MCF 10A (cell line): ENCODE results near the gene ARMC6. TPM values are rescaled to one million over a fixed set of nuclear protein-coding genes. Genes with fewer than 3 reads are reported as not detected.

ENCODE experiments used
- BruUV-seq: library from RNA; stranded (reverse); fragments of 400-500 nt; replicated peaks from 2 replicates; lab custom pipeline; 2021; lab: Mats Ljungman, UMichigan
- CTCF ChIA-PET: fragments of 300-600 bp; sonication (Branson Sonifier 250); formaldehyde crosslinking; extraction: SDS; loops from one replicate; lab custom pipeline; 2021; ENCODE audit warnings: antibody characterized with exemption, inconsistent platforms; lab: Yijun Ruan, JAX
- POLR2A ChIA-PET: fragments of 300-600, 350-650 bp; sonication (Branson Sonifier 250); formaldehyde crosslinking; extraction: SDS; loops from one replicate; lab custom pipeline; 2020; ENCODE audit warnings: antibody characterized with exemption, inconsistent platforms; lab: Yijun Ruan, JAX
- DNase-seq: peaks from one replicate; pipeline ENCODE4 v3.0.0-alpha.2; 2018; ENCODE audit not compliant: unreplicated experiment
- H3K27ac Mint-ChIP-seq: one replicate; pipeline ENCODE4 v1.8.0; 2022; ENCODE audit warnings: mild to moderate bottlenecking, low read depth, mixed read lengths; ENCODE audit not compliant: unreplicated experiment
- H3K27me3 Mint-ChIP-seq: one replicate; pipeline ENCODE4 v1.8.0; 2022; ENCODE audit warnings: mixed read lengths; ENCODE audit not compliant: insufficient read depth, unreplicated experiment
- H3K36me3 Mint-ChIP-seq: one replicate; pipeline ENCODE4 v1.8.0; 2022; ENCODE audit warnings: mild to moderate bottlenecking, moderate library complexity, mixed read lengths; ENCODE audit not compliant: insufficient read depth, unreplicated experiment
- H3K4me1 Mint-ChIP-seq: one replicate; pipeline ENCODE4 v1.8.0; 2022; ENCODE audit warnings: mixed read lengths; ENCODE audit not compliant: insufficient read depth, unreplicated experiment
- H3K4me3 Mint-ChIP-seq: one replicate; pipeline ENCODE4 v1.8.0; 2022; ENCODE audit warnings: mild to moderate bottlenecking, moderate library complexity, mixed read lengths; ENCODE audit not compliant: unreplicated experiment
- H3K9me3 Mint-ChIP-seq: one replicate; pipeline ENCODE4 v1.8.0; 2022; ENCODE audit warnings: mixed read lengths; ENCODE audit not compliant: unreplicated experiment
- CTCF ChIP-seq: fragments of 200-600 bp; IDR thresholded peaks from one replicate; pipeline ENCODE4 v1.8.0; 2022; ENCODE audit warnings: antibody characterized with exemption, mild to moderate bottlenecking; ENCODE audit not compliant: unreplicated experiment
- intact Hi-C: fragments of 100-400 bp; cut with micrococcal nuclease; formaldehyde crosslinking; loops from 2 replicates; pipeline ENCODE4 v1.14.1; 2022
- total RNA-seq: library from RNA; stranded (reverse); gene quantifications from 2 replicates; pipeline ENCODE4 v1.2.3, GENCODE V29; 2022

ARMC6 gene
- total RNA-seq, 1 experiment from 2014 or later, result 37.1 TPM

GRCh38 chr19:18999896-19000620 is 33.3 kb upstream of the ARMC6 start:
- Mint-ChIP-seq H3K4me3 (no peak overlapping the region), H3K36me3 (peaks cover 80% of the 10 kb centered on the region), H3K27me3 (no peaks in the 10 kb centered on the region), H3K9me3 (no peaks in the 10 kb centered on the region), H3K27ac (no peak overlapping the region), H3K4me1 (peaks cover 16% of the 10 kb centered on the region)
- intact Hi-C loops, result no loop called here
- no peak for TF ChIP-seq CTCF
- no TSS peak for BruUV-seq
- DNase-seq, result peak; percentile 18
- POLR2A ChIA-PET, result interaction anchor here (0.6 to 1.1 kb wide), 4 partner anchors 8 to 463 kb away, joined by 3 read pairs; no protein-coding TSS in a partner anchor
- CTCF ChIA-PET, result interaction anchor here (0.5 to 3.6 kb wide), 5 partner anchors 13 to 280 kb away, joined by 3 to 20 read pairs (median 4); no protein-coding TSS in a partner anchor

GRCh38 chr19:19004144-19004543 is 29.3 kb upstream of the ARMC6 start:
- no peaks in the 10 kb centered on the region for H3K27me3 Mint-ChIP-seq
- no peaks in the 10 kb centered on the region for H3K9me3 Mint-ChIP-seq
- H3K27ac Mint-ChIP-seq, result no peak overlapping the region
- POLR2A ChIA-PET, result no interaction called here
- H3K4me1 Mint-ChIP-seq, result peaks cover 11% of the 10 kb centered on the region
- TF ChIP-seq CTCF, result no peak
- no TSS peak for BruUV-seq
- H3K36me3 Mint-ChIP-seq, result peaks cover 80% of the 10 kb centered on the region
- no peak overlapping the region for H3K4me3 Mint-ChIP-seq
- CTCF ChIA-PET, result interaction anchor here (1.6 kb wide), 1 partner anchor 9 kb away, joined by 3 read pairs; no protein-coding TSS in a partner anchor
- intact Hi-C loops, result no loop called here
- no peak for DNase-seq

GRCh38 chr19:19006213-19006612 is 27.2 kb upstream of the ARMC6 start:
- no peak for TF ChIP-seq CTCF
- H3K36me3 Mint-ChIP-seq, result peaks cover 92% of the 10 kb centered on the region
- H3K4me3 Mint-ChIP-seq, result no peak overlapping the region
- H3K27ac Mint-ChIP-seq, result no peak overlapping the region
- H3K9me3 Mint-ChIP-seq, result no peaks in the 10 kb centered on the region
- no peaks in the 10 kb centered on the region for H3K27me3 Mint-ChIP-seq
- intact Hi-C loops, result no loop called here
- POLR2A ChIA-PET, result interaction anchor here (0.6 kb wide), 1 partner anchor 303 kb away, joined by 3 read pairs; no protein-coding TSS in a partner anchor
- H3K4me1 Mint-ChIP-seq, result peaks cover 7% of the 10 kb centered on the region
- no TSS peak for BruUV-seq
- DNase-seq, result no peak
- CTCF ChIA-PET, result interaction anchor here (0.7 to 1.2 kb wide), 3 partner anchors 19 to 150 kb away, joined by 3 to 5 read pairs (median 3); no protein-coding TSS in a partner anchor

- H3K4me1 Mint-ChIP-seq, result peaks cover 7% of the 10 kb centered on the region
- DNase-seq, result no peak
- intact Hi-C loops, result no loop called here
- ChIA-PET POLR2A (interaction anchor here (1.3 kb wide), 1 partner anchor 13 kb away, joined by 3 read pairs; no protein-coding TSS in a partner anchor), CTCF (interaction anchor here (2.4 kb wide), 1 partner anchor 23 kb away, joined by 8 read pairs; no protein-coding TSS in a partner anchor)
- H3K36me3 Mint-ChIP-seq, result peaks cover 93% of the 10 kb centered on the region
- H3K27ac Mint-ChIP-seq, result no peak overlapping the region
- TF ChIP-seq CTCF, result no peak
- H3K4me3 Mint-ChIP-seq, result no peak overlapping the region
- BruUV-seq, result no TSS peak
- no peaks in the 10 kb centered on the region for H3K9me3 Mint-ChIP-seq
- H3K27me3 Mint-ChIP-seq, result no peaks in the 10 kb centered on the region
Observed at GRCh38 chr19:19009951-19010350, 23.5 kb upstream of the ARMC6 start.
